WERI-Rb-1 (cell line): Measurements from ENCODE around the gene MPP3.

Experiments
- DNase-seq: peaks from one replicate; pipeline ENCODE4 v3.0.0-alpha.2; 2020
- H3K27ac ChIP-seq: fragments of 250-450 bp; sonication (Bioruptor Pico); 2 replicates; pipeline ENCODE4 v1.5.1; 2020; ENCODE audit warnings: mild to moderate bottlenecking, moderate library complexity
- H3K27me3 ChIP-seq: fragments of 250-450 bp; sonication (Bioruptor Pico); 2 replicates; pipeline ENCODE4 v1.5.1; 2021; ENCODE audit warnings: mild to moderate bottlenecking, low read depth, moderate library complexity; ENCODE audit not compliant: insufficient read depth, severe bottlenecking
- H3K36me3 ChIP-seq: fragments of 250-450 bp; sonication (Bioruptor Pico); 2 replicates; pipeline ENCODE4 v1.5.1; 2020; ENCODE audit warnings: mild to moderate bottlenecking, moderate library complexity
- H3K4me3 ChIP-seq: 2 replicates; pipeline ENCODE4 v1.5.1; 2011; ENCODE audit warnings: low read depth, mild to moderate bottlenecking, control low read depth, low read length
- H3K9me3 ChIP-seq: fragments of 250-450 bp; sonication (Bioruptor Pico); 2 replicates; pipeline ENCODE4 v1.5.1; 2021; ENCODE audit warnings: mild to moderate bottlenecking, moderate library complexity; ENCODE audit not compliant: severe bottlenecking
- TF ChIP-seq, protein P1 (sequence below): IDR thresholded peaks from 2 replicates; pipeline ENCODE4 v1.5.1; 2011; ENCODE audit warnings: low read depth, mild to moderate bottlenecking, control low read depth, inconsistent platforms, low read length

Gene MPP3

DNA sequence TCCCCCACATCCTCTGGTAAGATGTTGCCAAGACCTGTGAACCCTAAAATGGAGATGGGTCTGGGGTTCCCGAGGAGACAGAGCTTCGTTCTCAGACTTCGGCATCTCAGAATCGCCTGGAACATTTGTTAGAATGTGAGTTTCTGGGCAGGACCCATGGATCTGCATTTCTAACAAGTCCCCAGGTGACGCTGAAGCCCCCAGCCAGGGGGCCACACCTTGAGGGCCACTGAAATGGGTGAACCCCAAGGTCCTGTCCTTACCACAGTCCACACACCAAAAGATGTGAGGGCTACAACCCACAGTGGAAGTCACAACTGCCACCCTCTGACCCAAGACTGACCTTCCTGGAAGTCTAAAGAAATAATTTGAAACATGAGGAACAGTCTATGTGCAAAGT is 14.0 kb downstream of the MPP3 start:
- no peaks in the 10 kb centered on the region for H3K9me3 ChIP-seq
- TF ChIP-seq, protein P1, sequence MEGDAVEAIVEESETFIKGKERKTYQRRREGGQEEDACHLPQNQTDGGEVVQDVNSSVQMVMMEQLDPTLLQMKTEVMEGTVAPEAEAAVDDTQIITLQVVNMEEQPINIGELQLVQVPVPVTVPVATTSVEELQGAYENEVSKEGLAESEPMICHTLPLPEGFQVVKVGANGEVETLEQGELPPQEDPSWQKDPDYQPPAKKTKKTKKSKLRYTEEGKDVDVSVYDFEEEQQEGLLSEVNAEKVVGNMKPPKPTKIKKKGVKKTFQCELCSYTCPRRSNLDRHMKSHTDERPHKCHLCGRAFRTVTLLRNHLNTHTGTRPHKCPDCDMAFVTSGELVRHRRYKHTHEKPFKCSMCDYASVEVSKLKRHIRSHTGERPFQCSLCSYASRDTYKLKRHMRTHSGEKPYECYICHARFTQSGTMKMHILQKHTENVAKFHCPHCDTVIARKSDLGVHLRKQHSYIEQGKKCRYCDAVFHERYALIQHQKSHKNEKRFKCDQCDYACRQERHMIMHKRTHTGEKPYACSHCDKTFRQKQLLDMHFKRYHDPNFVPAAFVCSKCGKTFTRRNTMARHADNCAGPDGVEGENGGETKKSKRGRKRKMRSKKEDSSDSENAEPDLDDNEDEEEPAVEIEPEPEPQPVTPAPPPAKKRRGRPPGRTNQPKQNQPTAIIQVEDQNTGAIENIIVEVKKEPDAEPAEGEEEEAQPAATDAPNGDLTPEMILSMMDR = no peak
- no peaks in the 10 kb centered on the region for H3K27me3 ChIP-seq
- no peak overlapping the region for H3K27ac ChIP-seq
- H3K4me3 ChIP-seq = no peak overlapping the region
- DNase-seq = no peak
- H3K36me3 ChIP-seq = peaks cover 42% of the 10 kb centered on the region

- peaks cover 44% of the 10 kb centered on the region for H3K36me3 ChIP-seq
- H3K27ac ChIP-seq = peak overlapping the region; percentile 91
- H3K4me3 ChIP-seq = no peak overlapping the region
- H3K9me3 ChIP-seq = no peaks in the 10 kb centered on the region
- TF ChIP-seq, protein P1 = no peak
- no peaks in the 10 kb centered on the region for H3K27me3 ChIP-seq
- no peak for DNase-seq
Observed at GRCh38 chr17:43817826-43818225, 15.1 kb downstream of the MPP3 start.

- Histone ChIP-seq H3K4me3 (no peak overlapping the region), H3K9me3 (no peaks in the 10 kb centered on the region), H3K36me3 (peaks cover 41% of the 10 kb centered on the region), H3K27ac (peak overlapping the region; percentile 91), H3K27me3 (no peaks in the 10 kb centered on the region)
- TF ChIP-seq, protein P1 = no peak
- DNase-seq = peak; percentile 88
Observed at GRCh38 chr17:43816336-43817320, 16.3 kb downstream of the MPP3 start.

DNA sequence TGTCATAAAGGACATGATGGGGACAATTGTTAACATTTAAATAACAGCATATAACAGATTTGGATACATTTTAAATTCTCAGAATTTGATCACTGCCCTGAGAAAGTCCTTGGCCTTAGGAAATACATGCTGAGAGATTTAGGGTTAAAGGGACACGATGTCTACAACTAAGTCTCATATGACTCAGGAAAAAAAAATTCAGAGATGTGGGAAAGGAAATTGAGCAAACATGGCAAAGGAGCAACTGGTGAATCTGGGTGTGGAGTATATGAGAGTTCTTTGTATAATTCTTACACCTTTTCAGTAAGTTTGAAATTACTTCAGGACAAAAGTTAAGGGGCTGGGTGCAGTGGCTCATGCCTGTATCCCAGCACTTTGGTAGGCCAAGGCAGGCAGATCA is 18.2 kb downstream of the MPP3 start:
- Histone ChIP-seq H3K9me3 (no peaks in the 10 kb centered on the region), H3K36me3 (peaks cover 46% of the 10 kb centered on the region), H3K27me3 (no peaks in the 10 kb centered on the region), H3K4me3 (no peak overlapping the region), H3K27ac (no peak overlapping the region)
- DNase-seq = no peak
- TF ChIP-seq, protein P1 = no peak

DNA sequence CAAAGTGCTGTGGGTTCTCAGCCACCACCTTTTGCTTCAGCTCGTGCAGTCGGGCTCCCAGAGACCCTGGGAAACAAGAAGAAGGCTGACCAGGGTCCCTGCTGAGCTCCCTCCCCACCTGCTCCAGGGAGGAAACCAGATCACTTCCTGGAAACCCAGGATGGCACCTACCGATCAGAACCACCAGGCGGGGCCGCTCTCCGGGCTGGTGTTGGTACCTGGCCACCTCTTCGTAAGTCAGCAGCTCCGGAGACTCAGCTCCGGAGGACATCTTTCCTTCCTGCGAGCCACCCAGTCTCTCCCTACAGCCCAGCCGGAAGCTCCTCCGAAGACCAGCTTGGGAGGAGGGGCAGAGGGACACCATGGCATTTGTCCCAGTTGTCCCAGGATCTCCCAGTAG is 18.9 kb downstream of the MPP3 start:
- no peak for DNase-seq
- Histone ChIP-seq H3K4me3 (no peak overlapping the region), H3K9me3 (no peaks in the 10 kb centered on the region), H3K27ac (no peak overlapping the region), H3K36me3 (peaks cover 49% of the 10 kb centered on the region), H3K27me3 (no peaks in the 10 kb centered on the region)
- TF ChIP-seq, protein P1 = peak; percentile 30; the same call in 1 of the 2 replicates
